T-helper 22 cell (primary cell): Measurements from ENCODE around the gene CCDC120.

Experiments
- DNase-seq: peaks from one replicate; pipeline ENCODE4 v3.0.0-alpha.2; 2020; ENCODE audit warnings: low read depth

Gene CCDC120

DNA sequence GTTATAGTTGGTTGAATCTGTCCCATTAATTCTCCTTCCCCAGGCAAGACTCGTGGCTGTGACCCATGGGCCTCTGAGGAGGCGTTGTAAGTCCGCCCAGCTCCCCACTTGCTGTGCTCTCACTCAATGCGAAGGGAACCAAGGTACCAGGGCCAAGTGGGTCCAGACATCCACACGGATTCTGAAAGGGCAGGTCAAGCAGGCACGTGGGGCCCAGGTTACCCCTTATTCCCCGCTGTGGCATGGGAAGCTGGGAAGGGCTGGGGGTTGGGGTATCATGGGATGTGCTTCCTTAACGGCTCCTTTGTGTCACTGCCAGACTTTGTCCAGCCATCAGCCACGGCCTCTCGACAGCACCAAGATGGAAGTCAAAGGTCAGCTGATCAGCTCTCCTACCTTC lies 3.1 kb downstream of the CCDC120 start:
- DNase-seq: no peak

DNA sequence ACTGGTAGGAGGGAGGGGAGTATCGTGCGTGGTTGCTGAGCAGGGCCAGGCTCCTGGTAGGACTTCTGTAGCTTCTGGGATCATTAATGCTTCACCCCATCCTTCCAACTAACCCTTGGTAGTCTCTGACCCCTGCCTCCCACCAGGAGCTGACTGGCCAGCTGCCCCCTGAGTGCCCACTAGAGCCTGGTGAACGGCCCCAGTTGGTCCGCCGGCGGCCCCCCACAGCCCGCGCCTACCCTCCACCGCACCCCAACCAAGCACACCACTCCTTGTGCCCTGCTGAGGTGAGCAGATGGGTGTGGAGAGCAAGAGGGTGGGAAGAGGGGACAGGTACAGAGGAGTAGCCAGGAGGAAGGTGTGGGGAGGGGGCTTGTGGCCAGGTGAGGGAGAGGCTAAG lies 4.9 kb downstream of the CCDC120 start:
- no peak for DNase-seq

- DNase-seq: no peak
Measured at GRCh38 chrX:49064303-49064702, 5.5 kb downstream of the CCDC120 start.

DNA sequence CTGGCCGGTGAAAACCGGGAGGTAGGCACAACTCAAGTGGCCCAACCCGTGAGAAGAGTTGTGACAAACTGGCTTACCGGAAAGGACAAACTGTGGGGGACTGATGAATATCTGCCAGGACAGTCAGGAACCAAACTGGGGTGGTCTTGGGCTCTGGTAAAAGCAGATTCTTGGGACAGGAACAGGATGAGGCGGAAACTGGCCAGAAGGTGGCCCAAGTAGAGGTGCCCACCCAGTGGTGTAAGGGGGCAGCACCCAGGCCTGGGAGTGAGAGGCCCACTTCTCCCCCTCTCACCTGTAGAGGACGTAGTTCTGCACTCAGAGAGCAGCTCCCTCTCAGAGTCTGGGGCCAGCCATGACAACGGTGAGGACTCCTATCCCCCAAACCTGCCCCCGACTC lies 5.9 kb downstream of the CCDC120 start:
- DNase-seq: no peak

DNA sequence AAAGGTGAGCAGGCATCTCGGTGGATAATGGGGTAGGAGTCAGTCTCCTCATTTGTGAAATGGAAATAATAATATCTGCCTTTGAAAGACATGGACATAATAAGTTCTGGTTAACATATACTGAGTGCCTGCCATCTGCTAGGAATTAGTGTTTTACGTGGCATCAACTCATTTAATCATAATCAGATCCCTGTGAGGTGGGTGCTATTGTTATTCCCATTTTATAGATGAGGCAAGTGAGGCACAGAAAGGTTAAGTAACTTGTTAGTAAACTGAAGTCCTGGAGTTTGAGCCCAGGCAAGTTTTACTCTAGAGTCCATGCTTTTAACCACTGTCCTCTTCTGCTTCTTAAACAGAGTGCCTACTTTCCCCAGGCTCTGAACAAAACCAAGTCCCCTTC lies 7.5 kb downstream of the CCDC120 start:
- no peak for DNase-seq

DNA sequence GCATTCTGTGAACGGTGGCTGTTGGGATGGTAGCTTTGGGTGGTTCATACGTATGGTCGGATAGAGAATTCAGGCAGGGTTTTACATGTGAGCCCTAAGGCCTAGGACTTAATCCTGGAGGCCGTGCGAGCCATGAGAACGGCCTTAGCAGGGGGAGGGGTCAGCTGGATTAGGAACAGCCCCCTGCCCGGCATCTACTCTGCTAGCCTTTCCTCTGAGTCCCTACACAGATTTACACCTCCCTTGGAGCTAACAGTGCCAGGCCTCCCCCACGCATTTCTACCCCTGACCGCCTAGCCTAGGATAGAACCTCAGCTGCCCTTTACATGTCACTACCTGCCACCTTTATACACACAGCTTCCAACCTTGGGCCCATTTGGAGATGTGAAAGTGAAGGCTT lies 7.9 kb downstream of the CCDC120 start:
- DNase-seq: no peak

GRCh38 chrX:49067285-49068120 lies 8.7 kb downstream of the CCDC120 start:
- no peak for DNase-seq

- no peak for DNase-seq
Measured at GRCh38 chrX:49069038-49069437, 10.2 kb downstream of the CCDC120 start.

GRCh38 chrX:49070988-49071387 lies 12.2 kb downstream of the CCDC120 start:
- DNase-seq: no peak

DNA sequence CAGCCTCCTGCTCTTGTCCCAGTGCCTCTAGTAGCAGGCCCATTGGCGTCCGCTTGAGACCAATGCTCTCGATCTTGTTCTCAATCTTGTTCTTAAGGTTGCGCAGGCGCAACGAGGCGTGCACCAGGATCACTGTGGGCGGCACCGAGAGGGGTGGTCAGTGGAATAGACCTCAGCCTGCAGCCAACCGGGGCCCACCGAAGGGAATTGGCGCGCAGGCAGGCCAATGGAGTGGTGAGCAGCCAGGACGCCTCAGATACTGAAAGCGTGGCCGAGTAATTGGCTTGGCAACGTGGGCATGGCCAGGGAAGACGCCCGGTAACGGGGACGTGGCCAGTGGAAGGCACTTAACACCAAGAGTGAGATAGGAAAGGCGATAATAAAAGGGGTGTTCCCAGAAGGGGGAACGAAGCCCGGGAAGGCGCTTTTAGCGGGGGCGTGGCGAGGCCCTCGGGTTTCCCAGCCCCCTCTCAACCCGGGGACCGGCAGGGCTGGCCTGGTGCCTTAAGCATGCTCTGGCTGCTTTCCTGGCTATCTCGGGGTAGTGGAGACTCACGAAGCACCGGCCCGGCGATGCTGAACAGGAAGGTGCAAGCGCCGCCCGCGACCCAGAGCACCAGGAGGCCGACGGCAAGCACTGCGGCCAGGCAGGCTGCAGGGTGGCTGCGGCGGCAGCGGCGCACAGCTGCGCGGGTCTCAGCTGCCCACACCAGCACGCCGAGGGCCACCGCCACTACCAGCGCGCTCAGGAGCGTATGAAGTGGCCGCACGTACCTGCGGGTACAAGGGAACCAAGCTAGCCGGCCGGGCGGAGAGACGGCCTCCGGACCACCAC lies 13.3 kb downstream of the CCDC120 start:
- DNase-seq: no peak

GRCh38 chrX:49072712-49073095 lies 13.9 kb downstream of the CCDC120 start:
- no peak for DNase-seq

GRCh38 chrX:49073601-49074575 lies 15.1 kb downstream of the CCDC120 start, which contains the start of gene PRAF2:
Gene PRAF2 (minus strand): TSS chrX:49074002. CDS start chrX:49073987, 15 bp downstream.
- DNase-seq: peak; percentile 84

- no peak for DNase-seq
Measured at GRCh38 chrX:49075347-49075746, 16.5 kb downstream of the CCDC120 start.

- DNase-seq: no peak
Measured at GRCh38 chrX:49077941-49078340, 19.1 kb downstream of the CCDC120 start.

DNA sequence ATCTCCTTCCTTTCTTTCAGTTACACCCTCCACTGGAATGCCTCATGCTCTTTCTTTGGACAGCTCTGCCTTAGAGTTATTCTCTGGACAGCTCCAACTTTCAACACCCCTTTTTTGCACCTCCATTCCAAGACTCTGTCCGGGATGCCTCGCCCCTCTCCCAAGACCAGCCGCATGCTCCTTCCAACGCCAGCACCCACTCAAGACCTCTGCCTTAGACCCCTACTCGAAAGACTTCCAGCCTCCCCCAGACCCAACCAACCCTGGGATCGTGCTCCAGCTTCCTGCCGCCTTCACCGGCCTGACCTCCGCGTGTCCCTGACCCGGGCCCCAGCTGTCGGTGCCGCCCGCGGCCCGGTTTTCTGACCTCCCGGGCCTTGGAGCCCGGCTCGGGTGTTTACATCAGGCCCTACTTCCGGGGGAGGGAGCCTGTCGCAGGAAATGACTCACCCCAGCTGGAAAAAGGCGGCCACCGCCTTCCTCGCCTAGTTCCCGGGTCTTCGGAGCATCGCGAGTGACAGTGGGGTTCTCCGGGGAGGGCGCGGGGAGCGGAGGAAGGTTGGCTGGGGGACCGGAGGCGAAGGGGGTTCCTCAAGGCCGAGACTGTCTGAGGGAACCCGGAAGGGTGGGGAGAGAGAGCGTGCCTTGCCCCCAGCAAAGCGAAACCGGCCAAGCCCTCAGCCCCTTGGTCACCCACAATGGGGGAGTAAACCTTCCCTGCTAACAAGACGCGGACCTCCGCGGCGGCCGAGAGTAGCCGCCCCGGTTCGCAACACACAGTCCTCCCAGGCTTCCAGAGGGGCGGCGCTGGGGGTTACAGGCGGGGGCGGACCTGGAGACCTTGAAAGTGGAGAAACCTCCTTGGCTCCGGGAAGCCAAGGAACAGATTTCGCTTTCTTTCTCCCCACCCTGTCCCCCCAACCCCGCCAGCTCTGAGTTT lies 21.0 kb downstream of the CCDC120 start, which contains the start of gene WDR45:
Gene WDR45, minus strand, starts transcription at position 399 of the 940 bp plus-strand sequence. CDS start 1,792 bp downstream, outside the sequence.
- peak; percentile 63 for DNase-seq

- no peak for DNase-seq
Measured at GRCh38 chrX:49082271-49082871, 23.6 kb downstream of the CCDC120 start.

- no peak for DNase-seq
Measured at GRCh38 chrX:49089553-49089952, 30.8 kb downstream of the CCDC120 start.

DNA sequence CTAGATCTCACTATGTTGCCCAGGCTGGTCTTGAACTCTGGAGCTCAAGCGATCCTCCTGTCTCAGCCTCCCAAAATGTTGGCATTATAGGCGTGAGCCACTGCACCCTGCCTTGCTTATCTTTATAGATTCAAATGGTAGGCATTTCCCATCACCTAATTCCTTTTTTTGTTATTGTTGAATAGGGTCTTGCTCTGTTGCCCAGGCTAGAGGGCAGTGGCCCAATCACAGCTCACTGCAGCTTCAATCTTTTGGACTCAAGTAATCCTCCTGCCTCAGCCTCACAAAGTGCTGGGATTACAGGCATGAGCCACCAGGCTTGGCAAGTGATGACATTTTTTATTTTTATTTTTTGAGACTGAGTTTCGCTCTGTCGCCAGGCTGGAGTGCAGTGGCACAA lies 37.6 kb downstream of the CCDC120 start:
- no peak for DNase-seq

GRCh38 chrX:49100704-49101628 lies 42.2 kb downstream of the CCDC120 start:
- DNase-seq: peak; percentile 82
